Tibial nerve (tissue), 4 donors: ENCODE results near the gene SF3A1.

Experiments
- EP300 ChIP-seq, 2 donors: sonication (generic); formaldehyde crosslinking; IDR thresholded peaks; one replicate each; pipeline ENCODE4 v1.6.1; 2017; ENCODE audit warnings: antibody characterized with exemption in 2 of 2, mild to moderate bottlenecking in 1 of 2
- POLR2A ChIP-seq, 2 donors: fragments of 450-650 bp; IDR thresholded peaks; one replicate each; pipeline ENCODE4 v1.6.1; 2017; ENCODE audit warnings: antibody characterized with exemption in 2 of 2, mild to moderate bottlenecking in 2 of 2, moderate library complexity in 2 of 2
- TF ChIP-seq, protein P1 (sequence below), 5 experiments: fragments of 200-600 bp in 3 of 5; fragments of 450-650 bp in 2 of 5; sonication (generic) in 3 of 5; IDR thresholded peaks; one replicate each; pipeline ENCODE4 v1.5.1; 2016 to 2019; ENCODE audit warnings: antibody characterized with exemption in 5 of 5, mild to moderate bottlenecking in 3 of 5, moderate library complexity in 2 of 5

- TF ChIP-seq, protein P1, sequence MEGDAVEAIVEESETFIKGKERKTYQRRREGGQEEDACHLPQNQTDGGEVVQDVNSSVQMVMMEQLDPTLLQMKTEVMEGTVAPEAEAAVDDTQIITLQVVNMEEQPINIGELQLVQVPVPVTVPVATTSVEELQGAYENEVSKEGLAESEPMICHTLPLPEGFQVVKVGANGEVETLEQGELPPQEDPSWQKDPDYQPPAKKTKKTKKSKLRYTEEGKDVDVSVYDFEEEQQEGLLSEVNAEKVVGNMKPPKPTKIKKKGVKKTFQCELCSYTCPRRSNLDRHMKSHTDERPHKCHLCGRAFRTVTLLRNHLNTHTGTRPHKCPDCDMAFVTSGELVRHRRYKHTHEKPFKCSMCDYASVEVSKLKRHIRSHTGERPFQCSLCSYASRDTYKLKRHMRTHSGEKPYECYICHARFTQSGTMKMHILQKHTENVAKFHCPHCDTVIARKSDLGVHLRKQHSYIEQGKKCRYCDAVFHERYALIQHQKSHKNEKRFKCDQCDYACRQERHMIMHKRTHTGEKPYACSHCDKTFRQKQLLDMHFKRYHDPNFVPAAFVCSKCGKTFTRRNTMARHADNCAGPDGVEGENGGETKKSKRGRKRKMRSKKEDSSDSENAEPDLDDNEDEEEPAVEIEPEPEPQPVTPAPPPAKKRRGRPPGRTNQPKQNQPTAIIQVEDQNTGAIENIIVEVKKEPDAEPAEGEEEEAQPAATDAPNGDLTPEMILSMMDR (IDR thresholded peaks at IDR 0.05), result no peak
- TF ChIP-seq POLR2A (IDR thresholded peaks at IDR 0.05) (no peak), EP300 (IDR thresholded peaks at IDR 0.05) (no peak)
Observed at GRCh38 chr22:30375312-30375849, 18.7 kb upstream of the SF3A1 start.
